NCI-H187 treated with DMSO at 0.1 percent for 48 hours (cell line): Measurements from ENCODE around the gene MINAR2.

ENCODE experiments used
- DNase-seq: peaks from one replicate; lab custom pipeline; 2025; lab: John Stamatoyannopoulos, UW

Gene MINAR2

GRCh38 chr5:129747572-129748407 lies at the start of gene MINAR2:
Gene MINAR2, plus strand, starts transcription at chr5:129748094. Its CDS starts 97 bp downstream, at chr5:129748191.
- DNase-seq = no peak

- no peak for DNase-seq
Observed at GRCh38 chr5:129698661-129699060, 49.2 kb upstream of the MINAR2 start.

- no peak for DNase-seq
Observed at GRCh38 chr5:129716235-129716634, 31.7 kb upstream of the MINAR2 start.

- DNase-seq = no peak
Observed at GRCh38 chr5:129716651-129717050, 31.2 kb upstream of the MINAR2 start.

- no peak for DNase-seq
Observed at GRCh38 chr5:129717751-129718310, 30.1 kb upstream of the MINAR2 start.

- no peak for DNase-seq
Observed at GRCh38 chr5:129718471-129719090, 29.3 kb upstream of the MINAR2 start.

- DNase-seq = no peak
Observed at GRCh38 chr5:129724222-129724621, 23.7 kb upstream of the MINAR2 start.

- no peak for DNase-seq
Observed at GRCh38 chr5:129724647-129725046, 23.2 kb upstream of the MINAR2 start.

GRCh38 chr5:129739773-129740172 lies 8.1 kb upstream of the MINAR2 start:
- DNase-seq = no peak

GRCh38 chr5:129743541-129744187 lies 4.2 kb upstream of the MINAR2 start:
- DNase-seq = no peak

- no peak for DNase-seq
Observed at GRCh38 chr5:129745997-129746396, 1.9 kb upstream of the MINAR2 start.

- no peak for DNase-seq
Observed at GRCh38 chr5:129746876-129747275, 1.0 kb upstream of the MINAR2 start.

GRCh38 chr5:129748913-129749880 lies 1.3 kb downstream of the MINAR2 start:
- DNase-seq = no peak

GRCh38 chr5:129760636-129761325 lies 12.9 kb downstream of the MINAR2 start:
- no peak for DNase-seq

- no peak for DNase-seq
Observed at GRCh38 chr5:129763651-129764050, 15.8 kb downstream of the MINAR2 start.

GRCh38 chr5:129766798-129767197 lies 18.9 kb downstream of the MINAR2 start:
- DNase-seq = no peak

GRCh38 chr5:129767927-129768380 lies 20.1 kb downstream of the MINAR2 start:
- peak; percentile 48 for DNase-seq

- DNase-seq = no peak
Observed at GRCh38 chr5:129768735-129769134, 20.8 kb downstream of the MINAR2 start.

- no peak for DNase-seq
Observed at GRCh38 chr5:129770024-129770820, 22.3 kb downstream of the MINAR2 start.
